Natural killer cell treated with Interleukin-12 subunit alpha and Interleukin-12 subunit beta and Interleukin-15 and Interleukin-18, amount 100 ng/mL, for 72 hours (primary cell): ENCODE data around the gene DIPK2A. TPM values are rescaled to one million over a fixed set of nuclear protein-coding genes. Genes with fewer than 3 reads are reported as not detected.

Source experiments
- ATAC-seq, 2 donors: fragments of 150-1000 bp; cut with Tn5 transposase in 1 of 2; sonication (Bioruptor Pico), chemical (Tn5 transposase) in 1 of 2; 2 replicates each; pipeline ENCODE4 v1.10.0; 2021
- DNase-seq: peaks from one replicate; pipeline ENCODE4 v3.0.0; 2022; ENCODE audit warnings: low spot score
- H3K27ac Mint-ChIP-seq, 2 donors: 1 replicate in 1 of 2; 2 replicates in 1 of 2; pipeline ENCODE4 v1.8.0; 2022; ENCODE audit warnings: mixed read lengths in 2 of 2, mild to moderate bottlenecking in 1 of 2, moderate library complexity in 1 of 2
- H3K27me3 Mint-ChIP-seq, 2 donors: 1 replicate in 1 of 2; 2 replicates in 1 of 2; pipeline ENCODE4 v1.8.0; 2022; ENCODE audit warnings: mixed read lengths in 2 of 2
- H3K36me3 Mint-ChIP-seq: one replicate; pipeline ENCODE4 v1.8.0; 2022; ENCODE audit warnings: mixed read lengths
- H3K4me1 Mint-ChIP-seq, 2 donors: 1 replicate in 1 of 2; 2 replicates in 1 of 2; pipeline ENCODE4 v1.8.0; 2022; ENCODE audit warnings: low read depth in 2 of 2, mixed read lengths in 2 of 2, mild to moderate bottlenecking in 1 of 2
- H3K4me3 Mint-ChIP-seq: one replicate; pipeline ENCODE4 v1.8.0; 2022; ENCODE audit warnings: mixed read lengths
- H3K9me3 Mint-ChIP-seq: 2 replicates; pipeline ENCODE4 v1.8.0; 2022; ENCODE audit warnings: mixed read lengths
- total RNA-seq, 2 donors: library from RNA; stranded (reverse); gene quantifications; one replicate each; pipeline ENCODE4 v1.2.3, GENCODE V29; 2022

Gene DIPK2A
- total RNA-seq, 2 donors from 2014 or later: 23.0 to 30.9 TPM

GRCh38 chr3:143961342-143961741, 10.3 kb upstream of the DIPK2A start:
- H3K27me3 Mint-ChIP-seq: peaks cover 23 to 36% of the 10 kb centered on the region in 2 donors
- H3K27ac Mint-ChIP-seq: no peak overlapping the region
- peaks cover 10% of the 10 kb centered on the region for H3K36me3 Mint-ChIP-seq
- H3K4me1 Mint-ChIP-seq: peaks cover 12 to 14% of the 10 kb centered on the region in 2 donors
- DNase-seq (no peak), ATAC-seq (no peak)
- H3K4me3 Mint-ChIP-seq: no peak overlapping the region
- peaks cover 11% of the 10 kb centered on the region for H3K9me3 Mint-ChIP-seq

GRCh38 chr3:143963946-143964345, 7.7 kb upstream of the DIPK2A start:
- Mint-ChIP-seq H3K4me1 (no peaks in the 10 kb centered on the region), H3K4me3 (no peak overlapping the region), H3K36me3 (peaks cover 7% of the 10 kb centered on the region), H3K27me3 (peaks cover 23 to 31% of the 10 kb centered on the region in 2 donors), H3K9me3 (peaks cover 8% of the 10 kb centered on the region), H3K27ac (no peak overlapping the region)
- no peak for DNase-seq
- ATAC-seq: no peak

GRCh38 chr3:143970773-143971358, 757 bp upstream of the DIPK2A start:
- DNase-seq (peak; percentile 78), ATAC-seq (peak in 1 of 2 donors; percentile 27)

GRCh38 chr3:143972155-143972504, 507 bp downstream of the DIPK2A start:
- H3K4me3 Mint-ChIP-seq: peak overlapping the region; percentile 95
- no peaks in the 10 kb centered on the region for H3K9me3 Mint-ChIP-seq
- H3K4me1 Mint-ChIP-seq: peaks cover 21 to 27% of the 10 kb centered on the region in 2 donors
- H3K36me3 Mint-ChIP-seq: peaks cover 6% of the 10 kb centered on the region
- ATAC-seq (peak in 1 of 2 donors; percentile 21), DNase-seq (no peak)
- H3K27me3 Mint-ChIP-seq: peaks cover 0 to 5% of the 10 kb centered on the region in 2 donors
- peak overlapping the region; percentile 86 to 93 for H3K27ac Mint-ChIP-seq

More at GRCh38 chr3:143970773-143971358, 757 bp upstream of the DIPK2A start:
- Mint-ChIP-seq H3K4me1 (peaks cover 15 to 17% of the 10 kb centered on the region in 2 donors), H3K4me3 (peak overlapping the region; percentile 95), H3K27ac (peak overlapping the region; percentile 86 to 93), H3K36me3 (peaks cover 6% of the 10 kb centered on the region), H3K9me3 (no peaks in the 10 kb centered on the region), H3K27me3 (peaks cover 0 to 12% of the 10 kb centered on the region in 2 donors)

GRCh38 chr3:143972505-143973258, 1.1 kb downstream of the DIPK2A start:
- peak; percentile 82 for DNase-seq
- peak; percentile 48 to 49 for ATAC-seq
- Mint-ChIP-seq H3K27ac (peak overlapping the region; percentile 86 to 93), H3K9me3 (no peaks in the 10 kb centered on the region), H3K27me3 (peaks cover 0 to 3% of the 10 kb centered on the region in 2 donors), H3K36me3 (peaks cover 6% of the 10 kb centered on the region), H3K4me1 (peaks cover 25 to 32% of the 10 kb centered on the region in 2 donors), H3K4me3 (peak overlapping the region; percentile 95)

GRCh38 chr3:143973259-143974021, 1.8 kb downstream of the DIPK2A start:
- H3K27ac Mint-ChIP-seq: peak overlapping the region; percentile 86 to 91
- peaks cover 0 to 3% of the 10 kb centered on the region in 2 donors for H3K27me3 Mint-ChIP-seq
- no peak for DNase-seq
- ATAC-seq: peak in 1 of 2 donors; percentile 28
- peak overlapping the region; percentile 95 for H3K4me3 Mint-ChIP-seq
- peaks cover 6% of the 10 kb centered on the region for H3K36me3 Mint-ChIP-seq
- no peaks in the 10 kb centered on the region for H3K9me3 Mint-ChIP-seq
- H3K4me1 Mint-ChIP-seq: peaks cover 32 to 40% of the 10 kb centered on the region in 2 donors

- Mint-ChIP-seq H3K4me3 (peak overlapping the region; percentile 95), H3K27me3 (peaks cover 0 to 2% of the 10 kb centered on the region in 2 donors), H3K36me3 (peaks cover 6% of the 10 kb centered on the region), H3K4me1 (peaks cover 39 to 48% of the 10 kb centered on the region in 2 donors), H3K27ac (peak overlapping the region; percentile 86 to 91), H3K9me3 (no peaks in the 10 kb centered on the region)
- ATAC-seq: no peak
- no peak for DNase-seq
Measured at GRCh38 chr3:143974271-143975238, 2.9 kb downstream of the DIPK2A start.

DNA sequence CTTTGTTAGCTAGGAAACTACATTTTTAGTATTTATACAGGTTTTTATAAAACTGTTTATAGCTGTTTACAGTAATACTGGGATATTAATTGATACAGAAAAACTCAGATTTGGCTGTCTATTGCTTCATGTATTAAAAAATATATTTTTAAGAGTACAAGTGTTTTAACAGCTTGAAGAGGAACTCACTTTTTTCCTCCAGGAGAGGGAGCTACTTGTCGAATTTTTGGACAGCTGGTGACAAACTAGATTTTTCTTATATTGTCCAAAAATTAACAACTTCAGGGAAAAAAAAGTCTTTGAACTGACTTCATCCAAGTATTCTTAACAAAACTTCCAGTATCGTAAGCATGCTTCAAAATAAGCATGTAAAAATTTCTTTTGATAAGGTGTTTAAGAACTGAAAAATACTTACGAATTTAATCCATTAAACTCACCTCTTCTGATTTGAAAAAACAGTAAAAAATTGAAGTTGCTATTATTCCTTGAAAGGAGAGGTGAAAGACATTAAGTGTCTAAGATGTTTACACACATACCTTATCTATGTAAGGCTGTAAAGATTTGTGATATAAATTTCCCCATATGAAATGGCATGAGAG, 4.0 kb downstream of the DIPK2A start:
- Mint-ChIP-seq H3K36me3 (peaks cover 6% of the 10 kb centered on the region), H3K9me3 (no peaks in the 10 kb centered on the region), H3K4me1 (peaks cover 42 to 56% of the 10 kb centered on the region in 2 donors), H3K27ac (peak overlapping the region in 1 of 2 donors; percentile 11), H3K4me3 (peak overlapping the region; percentile 54), H3K27me3 (no peaks in the 10 kb centered on the region)
- DNase-seq: no peak
- no peak for ATAC-seq

- no peak for DNase-seq
- H3K27me3 Mint-ChIP-seq: no peaks in the 10 kb centered on the region
- H3K9me3 Mint-ChIP-seq: no peaks in the 10 kb centered on the region
- peaks cover 8% of the 10 kb centered on the region for H3K36me3 Mint-ChIP-seq
- peaks cover 43 to 61% of the 10 kb centered on the region in 2 donors for H3K4me1 Mint-ChIP-seq
- peak overlapping the region; percentile 31 to 76 for H3K27ac Mint-ChIP-seq
- ATAC-seq: no peak
- H3K4me3 Mint-ChIP-seq: peak overlapping the region; percentile 73
Measured at GRCh38 chr3:143977341-143978262, 6.0 kb downstream of the DIPK2A start.

DNA sequence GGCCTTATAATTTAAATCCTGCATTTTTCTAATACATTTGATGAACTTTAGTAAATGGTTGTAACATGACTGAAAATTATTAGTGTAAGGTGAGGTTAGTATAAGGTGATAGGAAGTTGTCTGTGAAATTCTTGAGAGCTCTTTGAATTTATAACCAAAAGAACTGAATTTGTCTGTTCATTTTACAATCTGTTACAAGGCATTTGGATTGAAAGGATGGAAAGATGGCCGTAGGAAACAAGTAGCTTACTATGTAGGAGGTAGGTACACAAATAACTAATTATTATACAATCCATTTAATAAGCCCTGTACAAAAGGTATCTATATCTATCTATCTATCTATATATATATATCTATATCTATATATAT, 6.6 kb downstream of the DIPK2A start:
- H3K4me1 Mint-ChIP-seq: peaks cover 47 to 62% of the 10 kb centered on the region in 2 donors
- peak overlapping the region; percentile 31 to 76 for H3K27ac Mint-ChIP-seq
- H3K9me3 Mint-ChIP-seq: no peaks in the 10 kb centered on the region
- DNase-seq (no peak), ATAC-seq (no peak)
- H3K27me3 Mint-ChIP-seq: no peaks in the 10 kb centered on the region
- peaks cover 10% of the 10 kb centered on the region for H3K36me3 Mint-ChIP-seq
- H3K4me3 Mint-ChIP-seq: peak overlapping the region; percentile 73

DNA sequence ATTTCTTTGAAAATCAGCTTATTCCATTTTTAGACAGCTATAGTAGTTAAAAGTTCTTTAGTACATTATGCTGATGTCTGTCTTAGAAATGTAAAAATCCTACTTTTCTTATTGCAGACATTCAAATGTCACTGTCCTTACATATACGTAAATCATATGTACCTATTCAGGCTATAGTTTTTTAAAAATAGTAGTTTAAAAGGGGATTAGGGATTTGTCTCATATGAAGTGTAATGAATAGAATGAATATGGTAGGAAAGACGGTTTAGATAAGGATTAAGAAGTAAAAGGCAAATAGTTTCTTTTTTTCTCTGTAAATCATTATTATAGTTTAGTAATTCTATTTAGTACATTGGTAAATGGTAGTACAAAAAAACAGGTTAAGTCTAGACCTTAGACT, 7.4 kb downstream of the DIPK2A start:
- no peak for ATAC-seq
- peaks cover 47 to 62% of the 10 kb centered on the region in 2 donors for H3K4me1 Mint-ChIP-seq
- H3K36me3 Mint-ChIP-seq: peaks cover 5% of the 10 kb centered on the region
- peak overlapping the region; percentile 10 for H3K4me3 Mint-ChIP-seq
- no peaks in the 10 kb centered on the region for H3K9me3 Mint-ChIP-seq
- H3K27ac Mint-ChIP-seq: no peak overlapping the region
- H3K27me3 Mint-ChIP-seq: no peaks in the 10 kb centered on the region
- no peak for DNase-seq

DNA sequence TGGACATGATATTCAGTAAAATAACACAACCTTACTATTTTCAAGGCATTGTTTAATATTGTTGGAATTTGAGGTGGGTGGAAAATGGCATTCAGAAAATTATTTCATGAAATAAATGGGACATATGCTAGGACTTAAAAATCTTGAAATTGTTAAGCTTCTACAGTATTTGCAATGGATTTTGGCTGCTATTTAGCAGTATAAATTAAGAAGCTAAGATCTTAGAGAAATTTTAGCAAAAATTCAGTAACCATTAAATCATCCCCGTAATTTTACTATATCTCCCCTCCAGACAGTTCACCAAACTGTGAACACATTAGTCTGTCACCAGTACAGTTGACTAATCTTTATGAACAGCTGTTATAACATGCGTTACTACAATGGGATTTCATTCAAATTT, 8.2 kb downstream of the DIPK2A start:
- Mint-ChIP-seq H3K36me3 (peaks cover 5% of the 10 kb centered on the region), H3K27me3 (no peaks in the 10 kb centered on the region), H3K9me3 (no peaks in the 10 kb centered on the region), H3K27ac (no peak overlapping the region), H3K4me1 (peaks cover 45 to 57% of the 10 kb centered on the region in 2 donors), H3K4me3 (no peak overlapping the region)
- no peak for ATAC-seq
- no peak for DNase-seq
